SK-N-SH (cell line): ENCODE measurements around the gene MBNL2.

Source experiments
- CTCF ChIP-seq: fragments of 200-600 bp; sonication (generic); IDR thresholded peaks from 2 replicates; pipeline ENCODE4 v1.6.1; 2017; ENCODE audit warnings: antibody characterized with exemption, mild to moderate bottlenecking, moderate library complexity
- FOXM1 ChIP-seq: IDR thresholded peaks from 2 replicates; pipeline ENCODE4 v1.4.0; 2012; ENCODE audit warnings: low read depth, mild to moderate bottlenecking
- JUND ChIP-seq: IDR thresholded peaks from 2 replicates; pipeline ENCODE4 v1.4.0; 2012
- MXI1 ChIP-seq: IDR thresholded peaks from 2 replicates; pipeline ENCODE4 v1.6.1; 2012; ENCODE audit warnings: mild to moderate bottlenecking, low read depth, low read length, improper control_type of control experiment
- POLR2AphosphoS5 ChIP-seq: IDR thresholded peaks from 2 replicates; pipeline ENCODE4 v1.6.1; 2012; ENCODE audit warnings: low read depth, low read length
- RAD21 ChIP-seq: IDR thresholded peaks from 2 replicates; pipeline ENCODE4 v1.6.1; 2012; ENCODE audit warnings: mild to moderate bottlenecking, low read length
- SIN3A ChIP-seq: IDR thresholded peaks from 2 replicates; pipeline ENCODE4 v1.6.1; 2012; ENCODE audit warnings: low read depth, mild to moderate bottlenecking, low read length, moderate library complexity, borderline replicate concordance
- USF2 ChIP-seq: fragments of 150-350 bp; IDR thresholded peaks from 2 replicates; pipeline ENCODE4 v1.6.1; 2017; ENCODE audit warnings: antibody characterized with exemption, low read length, low read depth, borderline replicate concordance

- TF ChIP-seq FOXM1: no peak
- TF ChIP-seq JUND: no peak
- TF ChIP-seq CTCF: no peak
- no peak for TF ChIP-seq POLR2AphosphoS5
- no peak for TF ChIP-seq RAD21
- no peak for TF ChIP-seq SIN3A
- TF ChIP-seq USF2: no peak
- no peak for TF ChIP-seq MXI1
Measured at GRCh38 chr13:97385146-97385545, 163.0 kb downstream of the MBNL2 start.
